GM23248 (cell line): Measurements from ENCODE around the gene YKT6. TPM values are rescaled to one million over a fixed set of nuclear protein-coding genes. Genes with fewer than 3 reads are reported as not detected.

Source experiments
- DNase-seq: peaks from one replicate; pipeline ENCODE4 v3.0.0-alpha.2; 2015
- H2AFZ ChIP-seq: fragments of 200-600 bp; sonication (generic); 2 replicates; pipeline ENCODE4 v1.6.1; 2016; ENCODE audit warnings: antibody characterized with exemption
- H3F3A ChIP-seq: fragments of 200-600 bp; sonication (generic); 2 replicates; pipeline ENCODE4 v1.6.1; 2016; ENCODE audit warnings: mild to moderate bottlenecking, antibody characterized with exemption, mixed run types; ENCODE audit not compliant: insufficient read depth
- H3K27ac ChIP-seq: fragments of 200-600 bp; sonication (generic); 2 replicates; pipeline ENCODE4 v1.5.1; 2016; ENCODE audit warnings: mild to moderate bottlenecking
- H3K27me3 ChIP-seq: fragments of 200-600 bp; sonication (generic); replicated peaks from 2 replicates; pipeline ENCODE4 v1.6.1; 2016; ENCODE audit warnings: mild to moderate bottlenecking; ENCODE audit not compliant: insufficient read depth
- H3K36me3 ChIP-seq: fragments of 200-600 bp; sonication (generic); 2 replicates; pipeline ENCODE4 v1.6.1; 2016; ENCODE audit warnings: low read depth, mild to moderate bottlenecking
- H3K4me1 ChIP-seq: fragments of 200-600 bp; sonication (generic); 2 replicates; pipeline ENCODE4 v1.6.1; 2016; ENCODE audit warnings: mild to moderate bottlenecking; ENCODE audit not compliant: insufficient read depth
- H3K4me2 ChIP-seq: fragments of 200-600 bp; sonication (generic); one replicate; pipeline ENCODE4 v1.6.1; 2016; ENCODE audit warnings: mild to moderate bottlenecking; ENCODE audit not compliant: unreplicated experiment
- H3K4me3 ChIP-seq: fragments of 200-600 bp; sonication (generic); 2 replicates; pipeline ENCODE4 v1.5.1; 2016; ENCODE audit warnings: mild to moderate bottlenecking
- H3K79me2 ChIP-seq: fragments of 200-600 bp; sonication (generic); 2 replicates; pipeline ENCODE4 v1.6.1; 2016; ENCODE audit warnings: mild to moderate bottlenecking; ENCODE audit not compliant: insufficient read depth
- H3K9ac ChIP-seq: fragments of 200-600 bp; sonication (generic); 2 replicates; pipeline ENCODE4 v1.6.1; 2016; ENCODE audit warnings: mild to moderate bottlenecking
- H3K9me2 ChIP-seq: fragments of 200-600 bp; sonication (generic); 2 replicates; pipeline ENCODE4 v1.6.1; 2016; ENCODE audit warnings: mixed run types, mild to moderate bottlenecking, moderate library complexity; ENCODE audit not compliant: insufficient read depth
- H3K9me3 ChIP-seq: fragments of 200-600 bp; sonication (generic); one replicate; pipeline ENCODE4 v1.6.1; 2017; ENCODE audit warnings: low read depth
- H4K20me1 ChIP-seq: fragments of 200-600 bp; sonication (generic); 2 replicates; pipeline ENCODE4 v1.6.0; 2016; ENCODE audit not compliant: insufficient read depth
- EZH2 ChIP-seq: fragments of 200-600 bp; sonication (generic); IDR thresholded peaks from 2 replicates; pipeline ENCODE4 v1.6.1; 2018; ENCODE audit warnings: antibody characterized with exemption, mild to moderate bottlenecking; ENCODE audit not compliant: insufficient read depth, poor library complexity, severe bottlenecking
- EZH2phosphoT487 ChIP-seq: fragments of 200-600 bp; sonication (generic); IDR thresholded peaks from 2 replicates; pipeline ENCODE4 v1.6.1; 2018; ENCODE audit warnings: antibody characterized with exemption, moderate library complexity, mild to moderate bottlenecking, low read depth; ENCODE audit not compliant: insufficient read depth
- WGBS, 2 experiments: methylation state at CpG; one replicate each; pipeline ENCODE4 v1.1.6; 2015 to 2017; ENCODE audit warnings: low lambda C conversion rate in 2 of 2, low coverage in 1 of 2; ENCODE audit errors: missing lambda C conversion rate in 2 of 2; 5-methylcytosine and 5-hydroxymethylcytosine counted together
- in situ Hi-C: fragments of 300-500 bp; cut with MboI; formaldehyde crosslinking; loops from 2 replicates; pipeline ENCODE4 v1.15.0; 2020
- polyA plus RNA-seq: library from polyadenylated mRNA; unstranded; fragments of >200 nt; fragmentation: Nextera tagmentation; extraction: Ambion mirVana; gene quantifications from 2 replicates; pipeline ENCODE4 v1.2.1, GENCODE V29; 2016
- total RNA-seq: library from RNA; depleted of rRNA; stranded (reverse); fragments of >200 nt; shearing (Covaris generic); gene quantifications from 2 replicates; pipeline ENCODE4 v1.2.3, GENCODE V29; 2014

Gene YKT6
- total and polyA plus RNA-seq, 2 experiments from 2014 or later = 108 to 148 TPM

DNA sequence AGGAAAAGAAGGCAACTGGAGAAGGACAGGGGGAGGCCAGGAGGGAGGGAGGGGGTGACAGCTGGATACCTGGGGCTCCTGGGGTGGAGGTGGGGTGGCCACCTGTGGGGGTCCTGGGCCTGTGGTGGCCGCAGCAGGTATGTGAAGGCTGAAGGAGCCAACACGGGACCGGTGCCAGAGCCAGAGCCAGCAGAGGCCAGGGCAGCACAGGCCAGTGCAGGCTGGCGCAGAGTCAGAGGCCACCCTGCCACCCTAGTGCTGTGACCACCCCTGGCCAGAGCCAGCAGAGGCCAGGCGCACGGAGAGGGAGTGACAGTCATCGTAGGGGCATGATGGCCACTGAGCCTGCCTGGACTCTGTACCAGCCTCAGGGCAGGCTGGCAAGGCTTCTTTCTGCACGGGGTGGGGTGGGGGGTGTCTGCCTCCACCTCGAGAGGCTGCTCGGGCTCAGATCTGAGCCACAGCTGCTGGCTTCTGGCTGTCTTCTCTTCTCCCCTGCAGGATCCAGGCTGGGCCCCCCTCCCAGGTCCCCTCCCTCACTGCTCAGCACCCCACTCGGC, 28.8 kb downstream of the YKT6 start:
- no peak overlapping the region for H3K9ac ChIP-seq
- H4K20me1 ChIP-seq = no peaks in the 10 kb centered on the region
- H3K36me3 ChIP-seq = no peaks in the 10 kb centered on the region
- no peak overlapping the region for H3K4me3 ChIP-seq
- no peaks in the 10 kb centered on the region for H3F3A ChIP-seq
- no peaks in the 10 kb centered on the region; the same call in 1 of the 2 replicates for H3K27me3 ChIP-seq
- no peaks in the 10 kb centered on the region for H3K79me2 ChIP-seq
- H3K9me3 ChIP-seq = no peaks in the 10 kb centered on the region
- H3K9me2 ChIP-seq = no peaks in the 10 kb centered on the region
- H3K4me2 ChIP-seq = no peak overlapping the region
- no peak for DNase-seq
- TF ChIP-seq EZH2phosphoT487 (no peak), EZH2 (no peak)
- H3K27ac ChIP-seq = no peak overlapping the region
- H3K4me1 ChIP-seq = no peaks in the 10 kb centered on the region
- in situ Hi-C loops = no loop called here
- 79 to 83% methylated on average over 9 to 11 of the region's 11 CpGs for WGBS, 2 experiments
- H2AFZ ChIP-seq = no peak overlapping the region

DNA sequence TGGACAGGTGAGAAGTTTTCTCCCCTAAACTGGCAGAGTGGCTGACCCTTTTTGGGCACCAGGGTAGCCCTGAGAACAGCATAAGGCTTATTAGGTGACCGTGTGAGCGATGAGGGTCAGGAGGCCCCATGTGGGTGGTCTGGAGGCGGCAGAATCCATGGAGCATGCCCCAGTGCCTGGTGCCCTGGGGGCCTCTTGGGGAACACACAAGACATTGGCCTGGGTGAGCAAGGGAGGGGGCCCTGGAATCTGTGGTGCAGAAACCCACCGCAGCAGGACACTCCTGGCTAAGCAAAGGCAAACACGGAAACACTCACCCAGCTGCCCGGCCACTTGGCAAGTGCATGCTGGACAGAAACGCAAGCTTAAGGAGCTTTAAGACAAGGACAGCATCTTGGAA, 29.5 kb downstream of the YKT6 start:
- H3K9ac ChIP-seq = no peak overlapping the region
- H3K36me3 ChIP-seq = no peaks in the 10 kb centered on the region
- in situ Hi-C loops = no loop called here
- no peak overlapping the region for H3K4me3 ChIP-seq
- no peaks in the 10 kb centered on the region for H3K79me2 ChIP-seq
- no peak overlapping the region for H2AFZ ChIP-seq
- no peaks in the 10 kb centered on the region; the same call in 1 of the 2 replicates for H3K27me3 ChIP-seq
- DNase-seq = no peak
- no peaks in the 10 kb centered on the region for H3F3A ChIP-seq
- H3K4me1 ChIP-seq = no peaks in the 10 kb centered on the region
- no peaks in the 10 kb centered on the region for H3K9me3 ChIP-seq
- H4K20me1 ChIP-seq = no peaks in the 10 kb centered on the region
- H3K4me2 ChIP-seq = no peak overlapping the region
- WGBS, 2 experiments = 84 to 85% methylated on average over 7 of the region's 7 CpGs
- H3K27ac ChIP-seq = no peak overlapping the region
- TF ChIP-seq EZH2phosphoT487 (no peak), EZH2 (no peak)
- no peaks in the 10 kb centered on the region for H3K9me2 ChIP-seq

DNA sequence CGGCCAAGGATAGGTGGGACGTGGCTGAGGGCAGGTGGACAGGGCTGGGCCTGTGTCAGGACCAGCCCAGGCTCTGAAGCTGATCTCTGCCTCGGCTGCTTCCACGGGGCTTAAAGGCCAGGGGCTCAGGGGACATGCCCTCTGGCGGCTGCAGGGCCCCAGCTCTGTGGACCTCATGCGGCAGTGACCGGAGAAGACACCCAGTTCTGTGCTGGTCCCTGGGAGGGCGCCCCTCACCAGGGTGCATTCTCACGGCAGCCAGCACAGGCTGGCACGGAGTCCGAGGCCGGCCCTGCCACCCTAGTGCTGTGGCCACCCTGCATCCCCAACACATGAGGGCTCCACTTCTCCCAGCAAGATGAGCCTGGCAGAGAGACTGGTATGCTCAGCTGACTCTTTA, 30.3 kb downstream of the YKT6 start:
- H3K9me2 ChIP-seq = no peaks in the 10 kb centered on the region
- WGBS, 2 experiments = 78 to 80% methylated on average over 12 of the region's 12 CpGs
- TF ChIP-seq EZH2phosphoT487 (no peak), EZH2 (no peak)
- in situ Hi-C loops = no loop called here
- H3K36me3 ChIP-seq = no peaks in the 10 kb centered on the region
- H3K4me1 ChIP-seq = no peaks in the 10 kb centered on the region
- H3K79me2 ChIP-seq = no peaks in the 10 kb centered on the region
- H4K20me1 ChIP-seq = no peaks in the 10 kb centered on the region
- no peaks in the 10 kb centered on the region for H3F3A ChIP-seq
- H2AFZ ChIP-seq = no peak overlapping the region
- no peak overlapping the region for H3K4me3 ChIP-seq
- no peak overlapping the region for H3K9ac ChIP-seq
- DNase-seq = no peak
- no peak overlapping the region for H3K27ac ChIP-seq
- H3K4me2 ChIP-seq = no peak overlapping the region
- no peaks in the 10 kb centered on the region for H3K27me3 ChIP-seq
- H3K9me3 ChIP-seq = no peaks in the 10 kb centered on the region

DNA sequence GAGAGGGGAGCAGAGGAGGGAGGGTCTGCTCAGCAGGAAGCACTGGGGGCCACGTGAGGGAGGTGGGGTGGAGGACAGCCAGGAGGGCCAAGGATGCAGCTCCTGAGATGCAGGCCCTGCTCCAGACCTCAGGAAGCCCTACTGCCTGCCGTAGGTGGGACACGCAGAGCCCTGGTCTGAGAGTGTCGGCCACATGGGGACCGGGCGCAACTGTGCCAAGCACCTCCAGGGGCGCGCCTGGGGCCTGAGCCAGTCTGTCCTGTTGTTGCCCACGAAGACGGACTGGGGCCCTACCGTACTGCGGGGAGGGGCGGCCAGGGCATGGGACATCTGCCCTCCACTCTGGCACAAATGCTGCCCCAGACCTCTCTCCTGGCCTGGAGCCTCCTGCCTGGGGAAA, 31.6 kb downstream of the YKT6 start:
- Histone ChIP-seq H3K9me3 (no peaks in the 10 kb centered on the region), H4K20me1 (no peaks in the 10 kb centered on the region), H3F3A (no peaks in the 10 kb centered on the region), H3K9me2 (no peaks in the 10 kb centered on the region), H3K27me3 (no peaks in the 10 kb centered on the region), H3K4me3 (no peak overlapping the region), H3K9ac (no peak overlapping the region), H3K4me1 (no peaks in the 10 kb centered on the region), H3K27ac (no peak overlapping the region), H3K36me3 (no peaks in the 10 kb centered on the region), H3K4me2 (no peak overlapping the region), H3K79me2 (no peaks in the 10 kb centered on the region), H2AFZ (no peak overlapping the region)
- TF ChIP-seq EZH2phosphoT487 (no peak), EZH2 (no peak)
- WGBS, 2 experiments = 88 to 96% methylated on average over 11 to 13 of the region's 13 CpGs
- no peak for DNase-seq
- in situ Hi-C loops = no loop called here
